HT1080 (cell line): ENCODE results near the gene PRPF19. TPM values are rescaled to one million over a fixed set of nuclear protein-coding genes. Genes with fewer than 3 reads are reported as not detected.

ENCODE experiments used
- DNase-seq: peaks from one replicate; pipeline ENCODE4 v3.0.0-alpha.2; 2015; ENCODE audit warnings: low read depth
- total RNA-seq: library from RNA; depleted of rRNA; stranded (reverse); fragments of >200 nt; shearing (Covaris generic); gene quantifications from 2 replicates; pipeline ENCODE4 v1.2.3, GENCODE V29; 2014; rRNA removed

Gene PRPF19
- total RNA-seq, 1 experiment from 2014 or later, result 250 TPM

- no peak for DNase-seq
Observed at GRCh38 chr11:60845338-60845737, 61.0 kb downstream of the PRPF19 start.

- DNase-seq, result no peak
Observed at GRCh38 chr11:60844870-60845221, 61.5 kb downstream of the PRPF19 start.

- DNase-seq, result peak; percentile 17
Observed at GRCh38 chr11:60844045-60844869, 62.1 kb downstream of the PRPF19 start.

- no peak for DNase-seq
Observed at GRCh38 chr11:60842668-60843600, 63.5 kb downstream of the PRPF19 start.

- peak; percentile 94 for DNase-seq
Observed at GRCh38 chr11:60841797-60842667, 64.4 kb downstream of the PRPF19 start, which contains the start of gene CCDC86. CCDC86 (plus strand) TSS chr11:60842113; CDS start chr11:60842125, 12 bp downstream.

Other genes starting within 250 kb of the PRPF19 start
- not detected in 2 replicates for gene MS4A8, start 207.0 kb downstream of the PRPF19 start, total RNA-seq
- gene MS4A18, start 181.9 kb downstream of the PRPF19 start, total RNA-seq, result not detected in 2 replicates
- not detected in 2 replicates for gene MS4A15, start 149.7 kb downstream of the PRPF19 start, total RNA-seq
- not detected in 2 replicates for gene MS4A10, start 121.3 kb downstream of the PRPF19 start, total RNA-seq
- gene CCDC86, start 64.5 kb downstream of the PRPF19 start, total RNA-seq, result 28.4 and 32.7 TPM in 2 replicates
- gene PTGDR2, start 50.6 kb downstream of the PRPF19 start, total RNA-seq, result 0.07 TPM in 1 of 2 replicates, not detected in the other
- 1.7 and 1.9 TPM in 2 replicates for gene ZP1, start 39.0 kb downstream of the PRPF19 start, total RNA-seq
- 88.3 and 146 TPM in 2 replicates for gene TMEM109, start 7.6 kb upstream of the PRPF19 start, total RNA-seq
- 63.3 and 69.4 TPM in 2 replicates for gene TMEM132A, start 17.9 kb upstream of the PRPF19 start, total RNA-seq
- gene SLC15A3, start 45.6 kb upstream of the PRPF19 start, total RNA-seq, result 0.10 and 0.32 TPM in 2 replicates
- gene CD6, start 65.1 kb upstream of the PRPF19 start, total RNA-seq, result not detected in 2 replicates
- not detected in 2 replicates for gene CD5, start 195.9 kb upstream of the PRPF19 start, total RNA-seq